Psoas muscle (tissue), 8 donors: Measurements from ENCODE around the gene SPTLC1. TPM values are rescaled to one million over a fixed set of nuclear protein-coding genes. Genes with fewer than 3 reads are reported as not detected.

Experiments used
- ATAC-seq, 4 donors: fragments of 200-7000 bp; cut with Tn5 transposase; one replicate each; pipeline ENCODE4 v1.9.1; 2020; ENCODE audit warnings: moderate library complexity in 3 of 4, mild to moderate bottlenecking in 2 of 4
- DNase-seq, 2 donors: peaks; one replicate each; pipeline ENCODE4 v3.0.0-alpha.2; 2020
- H3K27ac ChIP-seq: fragments of 200-600 bp; one replicate; pipeline ENCODE4 v1.8.0; 2022
- H3K27me3 ChIP-seq, 3 donors: fragments of 200-600 bp in 1 of 3; one replicate each; pipeline versions ENCODE4 v1.6.1 to v1.8.0; 2013 to 2022; ENCODE audit warnings: low read length in 2 of 3, mild to moderate bottlenecking in 2 of 3, moderate library complexity in 1 of 3; ENCODE audit not compliant: insufficient read depth in 3 of 3
- H3K36me3 ChIP-seq, 2 donors: fragments of 200-600 bp in 1 of 2; one replicate each; pipeline versions ENCODE4 v1.6.1 to v1.8.0; 2013 to 2022; ENCODE audit warnings: low read depth in 1 of 2, mild to moderate bottlenecking in 1 of 2, moderate library complexity in 1 of 2; ENCODE audit not compliant: insufficient read depth in 1 of 2
- H3K4me1 ChIP-seq: fragments of 200-600 bp; one replicate; pipeline ENCODE4 v1.8.0; 2022
- H3K4me3 ChIP-seq: fragments of 200-600 bp; one replicate; pipeline ENCODE4 v1.8.0; 2022; ENCODE audit warnings: mild to moderate bottlenecking
- H3K9me3 ChIP-seq: fragments of 200-600 bp; one replicate; pipeline ENCODE4 v1.8.0; 2022
- CTCF ChIP-seq: fragments of 200-600 bp; IDR thresholded peaks from one replicate; pipeline ENCODE4 v1.8.0; 2022; ENCODE audit warnings: antibody characterized with exemption
- WGBS, 3 donors: extraction: QIAGEN DNeasy Blood & Tissue Kit; methylation state at CpG; one replicate each; pipeline versions ENCODE4 v1.1.6 to v1.1.7; 2013; 5-methylcytosine and 5-hydroxymethylcytosine counted together
- intact Hi-C, 2 donors: fragments of 100-400 bp; cut with DNase I; formaldehyde crosslinking; loops; one replicate each; pipeline versions ENCODE4 v1.11.0 to v1.14.2; 2022
- polyA plus RNA-seq, 3 donors: library from polyadenylated mRNA; stranded (reverse); fragments of 200-250 nt; gene quantifications; one replicate each; pipeline ENCODE4 v1.2.3, GENCODE V29; 2013
- total RNA-seq, 4 donors: library from RNA; stranded (reverse); fragmentation: NEBNext Ultra II Directional in 2 of 4; extraction: Animal tissue kit (Norgen Biotek cat#: 25700) in 2 of 4; gene quantifications; one replicate each; pipeline versions ENCODE4 v1.2.1 to v1.2.4, GENCODE V29; 2021 to 2023
- donor health status: healthy with polysubstance abuse.
- donor health status: DM: no; HTN: no; CAD: no; lungs with moderate emphysema.
- donor health status: Bipolar disorder and iron deficiency.
- donor health status: healthy.
- donor health status: DM: yes; HTN: yes; CAD: no.
- donor health status: DM: no; HTN: no; CAD: no.
- donor health status: DM: no; HTN: no; CAD: no.
- donor health status: DM: yes; HTN: yes; CAD: no.

Gene SPTLC1
- total and polyA plus RNA-seq, 7 donors = 12.2 to 29.8 (median 20.9) TPM

- no peak overlapping the region for H3K4me3 ChIP-seq
- no peak overlapping the region for H3K27ac ChIP-seq
- H3K27me3 ChIP-seq = peaks cover 2 to 7% (median 2%) of the 10 kb centered on the region in 3 donors
- no peaks in the 10 kb centered on the region for H3K4me1 ChIP-seq
- WGBS, 3 donors = 89 to 93% (median 91%) methylated on average over 2 of the region's 2 CpGs
- H3K36me3 ChIP-seq = no peaks in the 10 kb centered on the region
- DNase-seq = no peak
- intact Hi-C loops = no loop called here
- no peak for ATAC-seq
- no peaks in the 10 kb centered on the region for H3K9me3 ChIP-seq
- TF ChIP-seq CTCF = no peak
Measured at GRCh38 chr9:91986248-91986647, 129.0 kb downstream of the SPTLC1 start.

GRCh38 chr9:91985692-91986091 is 129.5 kb downstream of the SPTLC1 start:
- Histone ChIP-seq H3K4me3 (no peak overlapping the region), H3K9me3 (no peaks in the 10 kb centered on the region), H3K36me3 (no peaks in the 10 kb centered on the region), H3K27ac (no peak overlapping the region), H3K4me1 (no peaks in the 10 kb centered on the region), H3K27me3 (peaks cover 2 to 3% (median 2%) of the 10 kb centered on the region in 3 donors)
- no peak for TF ChIP-seq CTCF
- intact Hi-C loops = no loop called here
- DNase-seq (no peak), ATAC-seq (no peak)
- 77 to 91% (median 90%) methylated on average over 2 of the region's 2 CpGs for WGBS, 3 donors

Other genes starting within 250 kb of the SPTLC1 start
- gene ROR2, start 165.2 kb downstream of the SPTLC1 start, total RNA-seq = under 1 TPM; 0.11 to 0.52 (median 0.22) TPM
- under 1 TPM; 0.05 to 0.18 (median 0.09) TPM for gene ROR2, start 165.2 kb downstream of the SPTLC1 start, polyA plus RNA-seq
- 100 to 1,000 TPM in 2 of 4 donors, 10 to 100 TPM in 2; 93.3 to 166 (median 102) TPM for gene IARS1, start 178.3 kb upstream of the SPTLC1 start, total RNA-seq
- 100 to 1,000 TPM in 1 of 3 donors, 10 to 100 TPM in 2; 45.6 to 183 (median 90.9) TPM for gene IARS1, start 178.3 kb upstream of the SPTLC1 start, polyA plus RNA-seq
- 10 to 100 TPM; 14.5 to 29.4 (median 20.1) TPM for gene NOL8, start 209.9 kb upstream of the SPTLC1 start, total RNA-seq
- 10 to 100 TPM; 11.2 to 21.1 (median 11.7) TPM for gene NOL8, start 209.9 kb upstream of the SPTLC1 start, polyA plus RNA-seq
- gene CENPP, start 210.5 kb upstream of the SPTLC1 start, total RNA-seq = 10 to 100 TPM in 1 of 4 donors, 1 to 10 TPM in 3; 5.9 to 15.7 (median 8.0) TPM
- 1 to 10 TPM; 1.8 to 6.4 (median 3.9) TPM for gene CENPP, start 210.5 kb upstream of the SPTLC1 start, polyA plus RNA-seq